ENCODE data around the gene CHAF1A. TPM values are rescaled to one million over a fixed set of nuclear protein-coding genes. Genes with fewer than 3 reads are reported as not detected.

Gene CHAF1A
- total and polyA plus RNA-seq, 2 of the 4 experiments (the other 2 are of a cell fraction), result 12.4 to 22.9 TPM

DNA sequence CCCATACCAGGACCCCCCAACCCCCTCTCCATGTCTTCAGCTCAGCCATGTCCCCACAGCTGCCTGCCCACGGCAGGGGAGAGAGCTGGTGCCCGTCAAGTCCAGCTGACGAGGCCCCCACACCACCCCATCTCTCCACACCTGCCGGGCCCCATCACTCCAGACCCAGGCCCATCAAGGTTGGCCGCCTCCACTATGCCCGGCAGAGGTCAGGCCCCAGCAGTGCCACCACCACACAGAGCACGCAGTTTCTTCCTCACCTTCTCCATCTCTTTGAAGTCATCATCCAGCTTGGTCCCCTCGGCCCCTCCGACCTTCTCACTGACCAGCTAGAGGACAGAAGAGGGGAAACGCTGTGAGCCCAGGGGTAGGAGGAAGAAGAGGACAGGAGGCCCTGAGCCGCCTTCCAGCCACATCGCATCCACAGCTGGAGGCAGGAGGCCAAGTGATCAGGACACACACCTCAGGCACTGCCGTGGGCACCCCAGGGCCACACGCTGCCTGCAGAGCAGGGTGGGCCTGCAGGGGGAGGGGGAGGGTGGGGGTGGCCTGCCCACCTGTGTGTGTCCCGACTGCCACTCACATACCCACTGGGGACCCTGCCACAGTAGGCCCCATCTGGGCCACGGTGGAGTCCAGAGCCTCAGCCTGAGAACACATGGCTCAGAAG is 35.6 kb upstream of the CHAF1A start:
- Histone ChIP-seq H3K9me3 (ENCODE audit: control insufficient read depth, insufficient read depth, low read length) (no peaks in the 10 kb centered on the region), H2AK9ac (replicated peaks; ENCODE audit: low read depth, low read length, poor library complexity) (no peak overlapping the region), H4K91ac (ENCODE audit: insufficient read depth, low read depth, low read length) (no peak overlapping the region), H3K4me3 (ENCODE audit: insufficient read depth, low read depth, low read length) (no peak overlapping the region), H3K27me3 (ENCODE audit: control insufficient read depth, insufficient read depth, low read length) (no peaks in the 10 kb centered on the region), H2AFZ (replicated peaks; ENCODE audit: low read length, poor library complexity) (no peak overlapping the region), H4K8ac (ENCODE audit: low read depth in 2 of 2, low read length in 2 of 2) (no peak overlapping the region), H3K14ac (replicated peaks; ENCODE audit: low read depth, low read length) (no peak overlapping the region), H3K79me1 (ENCODE audit: low read depth in 1 of 2, low read length in 2 of 2) (peaks cover 8 to 76% of the 10 kb centered on the region in 2 experiments), H3K4ac (ENCODE audit: low read depth, low read length) (no peak overlapping the region), H2AK5ac (ENCODE audit: low read depth, low read length) (no peak overlapping the region), H3K9ac (ENCODE audit: low read depth, low read length) (no peak overlapping the region), H2BK15ac (ENCODE audit: low read depth, low read length) (no peak overlapping the region), H3K56ac (ENCODE audit: extremely low read depth, insufficient read depth, low read length) (no peak overlapping the region), H3K36me3 (ENCODE audit: control insufficient read depth, insufficient read depth, low read length) (peaks cover 51% of the 10 kb centered on the region), H3K27ac (ENCODE audit: insufficient read depth, low read length) (no peak overlapping the region), H3K9me1 (ENCODE audit: insufficient read depth, low read length) (peaks cover 12% of the 10 kb centered on the region), H2BK20ac (ENCODE audit: low read depth, low read length) (no peak overlapping the region), H4K20me1 (ENCODE audit: insufficient read depth, low read length) (peaks cover 39% of the 10 kb centered on the region), H3K4me2 (ENCODE audit: low read depth, low read length) (no peak overlapping the region), H2BK5ac (ENCODE audit: low read depth, low read length, poor library complexity, severe bottlenecking) (no peak overlapping the region), H4K5ac (ENCODE audit: low read depth, low read length) (no peak overlapping the region), H3K23ac (ENCODE audit: low read depth, low read length) (no peak overlapping the region), H3K18ac (ENCODE audit: low read depth, low read length) (no peak overlapping the region), H3K4me1 (ENCODE audit: control insufficient read depth, insufficient read depth, low read length) (peaks cover 17% of the 10 kb centered on the region), H2BK120ac (ENCODE audit: low read depth, low read length) (no peak overlapping the region)
- ChIA-PET CTCF (no interaction called here), POLR2A (ENCODE audit: unreplicated experiment) (no interaction called here)
- ATAC-seq (ENCODE audit: low read depth) (no peak), DNase-seq (no peak)
- no TSS peak for BruUV-seq (replicated peaks)
- no peak for TF ChIP-seq MAZ (IDR thresholded peaks at IDR 0.05; ENCODE audit: borderline replicate concordance, low read depth, low read length)
- no peak for TF ChIP-seq RFX5 (IDR thresholded peaks at IDR 0.05; ENCODE audit: low read depth, low read length)
- no peak for TF ChIP-seq RCOR1 (IDR thresholded peaks at IDR 0.05; ENCODE audit: insufficient replicate concordance, low read length)
- no peak for TF ChIP-seq USF2 (IDR thresholded peaks at IDR 0.05; ENCODE audit: low read depth, low read length)
- dilution Hi-C loops (cut with HindIII; ENCODE audit: low sequenced_read_pairs, unreplicated experiment) (no loop called here), intact Hi-C loops (cut with micrococcal nuclease) (no loop called here), in situ Hi-C loops (cut with MboI; ENCODE audit: low sequenced_read_pairs) (no loop called here)
- WGBS, 2 experiments (ENCODE audit: extremely low coverage in 2 of 2, insufficient read length in 1 of 2), result 100% methylated on average over 1 of the region's 16 CpGs; no CpG with 5 or more reads in 1 of the 2 experiments
